ENCODE data around the gene TTC33. TPM values are rescaled to one million over a fixed set of nuclear protein-coding genes. Genes with fewer than 3 reads are reported as not detected.

Gene TTC33
- total and polyA plus RNA-seq, 2 experiments from 2014 or later, result 8.0 to 9.0 TPM

DNA sequence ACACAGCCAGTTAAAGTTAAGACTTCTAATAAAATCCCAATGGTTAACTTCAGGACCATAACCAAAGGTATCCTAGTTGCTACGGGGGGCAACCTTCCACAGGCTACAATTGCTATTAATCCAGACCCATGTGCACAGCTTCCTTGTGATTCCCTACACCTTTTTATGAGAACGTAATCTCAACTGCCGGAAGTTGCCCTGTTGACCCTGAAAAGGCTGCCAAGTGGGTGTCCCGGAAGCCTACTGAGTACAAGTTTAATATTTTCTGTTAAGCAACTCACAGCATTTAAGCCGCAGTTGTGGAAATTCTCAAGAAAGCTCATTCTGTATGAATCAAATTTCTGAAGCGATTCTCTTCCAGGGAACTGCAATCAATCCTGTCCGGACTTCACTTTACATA, 124.5 kb downstream of the TTC33 start:
- no peak for DNase-seq
- H3K4me3 ChIP-seq, result no peak overlapping the region
- in situ Hi-C loops (cut with MboI), result no loop called here
- H3K27ac ChIP-seq, result no peak overlapping the region
- TF ChIP-seq EZH2 (IDR thresholded peaks at IDR 0.05; ENCODE audit: insufficient read depth, poor library complexity, severe bottlenecking), result no peak
- TF ChIP-seq EZH2phosphoT487 (IDR thresholded peaks at IDR 0.05; ENCODE audit: insufficient read depth, low read depth), result no peak
- H3K9me3 ChIP-seq (ENCODE audit: low read depth), result no peaks in the 10 kb centered on the region
- H3F3A ChIP-seq (ENCODE audit: insufficient read depth), result no peaks in the 10 kb centered on the region; the same call in 1 of the 2 replicates
- H3K36me3 ChIP-seq (ENCODE audit: low read depth), result no peaks in the 10 kb centered on the region
- H3K4me1 ChIP-seq (ENCODE audit: insufficient read depth), result peaks cover 8% of the 10 kb centered on the region
- H3K4me2 ChIP-seq (ENCODE audit: unreplicated experiment), result no peak overlapping the region
- no peak overlapping the region for H3K9ac ChIP-seq
- H3K79me2 ChIP-seq (ENCODE audit: insufficient read depth), result no peaks in the 10 kb centered on the region
- H2AFZ ChIP-seq, result no peak overlapping the region
- 83 to 85% methylated on average over 7 of the region's 7 CpGs for WGBS, 2 experiments (ENCODE audit: low coverage in 1 of 2, low lambda C conversion rate in 2 of 2, missing lambda C conversion rate in 2 of 2)
- no peaks in the 10 kb centered on the region for H3K9me2 ChIP-seq (ENCODE audit: insufficient read depth)
- H4K20me1 ChIP-seq (ENCODE audit: insufficient read depth), result no peaks in the 10 kb centered on the region
- no peaks in the 10 kb centered on the region for H3K27me3 ChIP-seq (replicated peaks; ENCODE audit: insufficient read depth)

DNA sequence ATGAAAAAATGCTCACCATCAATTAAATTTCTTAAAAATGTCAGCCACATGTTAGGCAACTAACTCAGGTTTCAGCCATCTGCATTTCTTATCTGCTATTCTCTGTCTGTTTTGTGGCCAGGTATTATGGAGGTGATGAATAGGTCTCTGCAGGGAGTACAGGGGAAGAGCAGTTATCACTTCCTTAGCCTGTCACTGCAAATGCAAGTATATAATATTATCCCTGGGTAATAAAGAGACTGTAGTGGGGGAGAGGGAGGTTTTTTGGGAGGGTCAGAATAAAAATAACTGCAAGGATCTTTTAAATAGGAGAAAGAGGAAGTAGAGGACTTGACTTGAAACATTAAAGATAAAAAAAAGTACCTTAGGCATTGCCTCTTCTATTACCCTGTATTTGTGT, 125.6 kb downstream of the TTC33 start:
- no peaks in the 10 kb centered on the region for H3K27me3 ChIP-seq (replicated peaks; ENCODE audit: insufficient read depth)
- in situ Hi-C loops (cut with MboI), result no loop called here
- no peak overlapping the region for H3K4me2 ChIP-seq (ENCODE audit: unreplicated experiment)
- H3K27ac ChIP-seq, result no peak overlapping the region
- no peak for DNase-seq
- no peaks in the 10 kb centered on the region for H4K20me1 ChIP-seq (ENCODE audit: insufficient read depth)
- H3K4me3 ChIP-seq, result no peak overlapping the region
- H3K36me3 ChIP-seq (ENCODE audit: low read depth), result no peaks in the 10 kb centered on the region
- no peak overlapping the region for H2AFZ ChIP-seq
- no peaks in the 10 kb centered on the region for H3K9me2 ChIP-seq (ENCODE audit: insufficient read depth)
- no peaks in the 10 kb centered on the region for H3K9me3 ChIP-seq (ENCODE audit: low read depth)
- no peak overlapping the region for H3K9ac ChIP-seq
- no peaks in the 10 kb centered on the region; the same call in 1 of the 2 replicates for H3F3A ChIP-seq (ENCODE audit: insufficient read depth)
- peaks cover 8% of the 10 kb centered on the region for H3K4me1 ChIP-seq (ENCODE audit: insufficient read depth)
- TF ChIP-seq EZH2phosphoT487 (IDR thresholded peaks at IDR 0.05; ENCODE audit: insufficient read depth, low read depth) (no peak), EZH2 (IDR thresholded peaks at IDR 0.05; ENCODE audit: insufficient read depth, poor library complexity, severe bottlenecking) (no peak)
- no peaks in the 10 kb centered on the region for H3K79me2 ChIP-seq (ENCODE audit: insufficient read depth)

DNA sequence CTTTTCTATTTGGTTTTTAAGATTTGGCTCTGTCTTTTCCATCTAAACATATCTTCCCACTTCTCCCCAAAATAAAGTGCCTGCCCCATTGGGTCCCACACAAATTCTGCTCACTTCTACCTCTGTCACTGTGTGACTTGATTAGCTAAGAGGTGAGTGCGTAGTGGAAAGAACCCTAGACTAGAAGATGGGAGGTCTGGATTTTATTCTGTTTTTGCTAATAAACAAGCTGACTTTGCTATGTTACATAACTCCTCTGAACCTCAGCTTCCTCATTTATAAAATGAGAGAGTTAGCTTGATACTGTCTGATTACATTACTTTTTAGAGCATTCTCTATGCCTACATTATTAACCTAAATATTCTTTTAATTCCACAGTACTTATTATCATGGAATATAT, 127.4 kb downstream of the TTC33 start:
- no peak overlapping the region for H3K4me3 ChIP-seq
- no peaks in the 10 kb centered on the region for H3K27me3 ChIP-seq (replicated peaks; ENCODE audit: insufficient read depth)
- WGBS, 2 experiments (ENCODE audit: low coverage in 1 of 2, low lambda C conversion rate in 2 of 2, missing lambda C conversion rate in 2 of 2), result 67 to 76% methylated on average over 1 of the region's 1 CpG
- no peaks in the 10 kb centered on the region for H3K9me3 ChIP-seq (ENCODE audit: low read depth)
- in situ Hi-C loops (cut with MboI), result no loop called here
- H3K79me2 ChIP-seq (ENCODE audit: insufficient read depth), result no peaks in the 10 kb centered on the region
- no peak for DNase-seq
- no peaks in the 10 kb centered on the region; the same call in 1 of the 2 replicates for H3F3A ChIP-seq (ENCODE audit: insufficient read depth)
- H3K9me2 ChIP-seq (ENCODE audit: insufficient read depth), result no peaks in the 10 kb centered on the region
- no peak overlapping the region for H3K9ac ChIP-seq
- H4K20me1 ChIP-seq (ENCODE audit: insufficient read depth), result no peaks in the 10 kb centered on the region
- TF ChIP-seq EZH2phosphoT487 (IDR thresholded peaks at IDR 0.05; ENCODE audit: insufficient read depth, low read depth), result no peak
- no peak for TF ChIP-seq EZH2 (IDR thresholded peaks at IDR 0.05; ENCODE audit: insufficient read depth, poor library complexity, severe bottlenecking)
- H3K27ac ChIP-seq, result no peak overlapping the region
- H3K4me2 ChIP-seq (ENCODE audit: unreplicated experiment), result no peak overlapping the region
- no peaks in the 10 kb centered on the region for H3K36me3 ChIP-seq (ENCODE audit: low read depth)
- peaks cover 8% of the 10 kb centered on the region for H3K4me1 ChIP-seq (ENCODE audit: insufficient read depth)
- H2AFZ ChIP-seq, result 0 out of 2 replicates have a peak overlapping the region, but pooled peaks have one; percentile 37

DNA sequence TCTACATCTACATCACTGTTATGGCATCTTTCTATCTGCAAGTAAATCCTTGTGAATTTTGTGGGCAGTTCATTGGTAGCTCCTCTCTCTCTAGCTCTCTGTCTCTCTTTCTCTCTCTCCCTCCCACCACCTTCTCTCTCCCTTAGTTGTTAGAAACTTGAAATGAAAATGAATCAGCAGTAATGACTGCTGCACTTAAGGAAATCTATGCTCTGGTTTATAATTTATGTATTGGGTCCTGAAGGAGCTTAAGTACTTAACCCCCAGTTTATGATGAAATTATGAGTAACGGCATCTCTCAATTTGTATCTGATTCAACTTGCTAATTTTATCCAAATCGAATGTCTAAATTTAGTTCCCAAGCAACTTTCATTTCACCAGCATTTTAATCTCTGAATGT, 128.1 kb downstream of the TTC33 start:
- Histone ChIP-seq H3K9me3 (ENCODE audit: low read depth) (no peaks in the 10 kb centered on the region), H3K36me3 (ENCODE audit: low read depth) (no peaks in the 10 kb centered on the region), H3K4me3 (no peak overlapping the region), H3K9ac (no peak overlapping the region), H2AFZ (peak overlapping the region; percentile 37; the same call in 1 of the 2 replicates), H3K79me2 (ENCODE audit: insufficient read depth) (no peaks in the 10 kb centered on the region), H3F3A (ENCODE audit: insufficient read depth) (no peaks in the 10 kb centered on the region; the same call in 1 of the 2 replicates), H3K9me2 (ENCODE audit: insufficient read depth) (no peaks in the 10 kb centered on the region), H3K4me2 (ENCODE audit: unreplicated experiment) (no peak overlapping the region), H3K27me3 (replicated peaks; ENCODE audit: insufficient read depth) (no peaks in the 10 kb centered on the region), H3K27ac (no peak overlapping the region), H4K20me1 (ENCODE audit: insufficient read depth) (no peaks in the 10 kb centered on the region), H3K4me1 (ENCODE audit: insufficient read depth) (peaks cover 8% of the 10 kb centered on the region)
- no peak for TF ChIP-seq EZH2phosphoT487 (IDR thresholded peaks at IDR 0.05; ENCODE audit: insufficient read depth, low read depth)
- TF ChIP-seq EZH2 (IDR thresholded peaks at IDR 0.05; ENCODE audit: insufficient read depth, poor library complexity, severe bottlenecking), result no peak
- peak; percentile 9 for DNase-seq
- 21 to 37% methylated on average over 2 of the region's 2 CpGs for WGBS, 2 experiments (ENCODE audit: low coverage in 1 of 2, low lambda C conversion rate in 2 of 2, missing lambda C conversion rate in 2 of 2)
- in situ Hi-C loops (cut with MboI), result no loop called here

DNA sequence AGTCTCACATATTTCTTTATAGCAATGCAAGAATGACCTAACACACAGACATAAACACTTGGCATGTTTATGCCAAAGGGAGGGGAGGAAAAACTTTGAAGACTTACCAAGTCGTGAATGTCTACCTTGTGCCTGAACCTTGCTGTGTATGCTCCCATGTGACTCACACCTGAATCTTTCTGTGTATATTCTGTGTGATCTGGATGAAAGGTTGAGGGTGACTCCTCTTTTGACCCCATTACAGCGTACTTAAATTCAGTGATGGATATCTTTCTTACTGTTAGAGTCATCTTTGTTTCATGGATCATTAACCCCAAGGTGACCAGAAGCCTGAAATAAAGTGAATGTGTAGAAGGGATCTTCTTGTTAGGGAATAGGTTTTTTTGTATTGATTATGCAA, 129.0 kb downstream of the TTC33 start:
- no peak overlapping the region for H3K27ac ChIP-seq
- no peak for TF ChIP-seq EZH2 (IDR thresholded peaks at IDR 0.05; ENCODE audit: insufficient read depth, poor library complexity, severe bottlenecking)
- no peak for TF ChIP-seq EZH2phosphoT487 (IDR thresholded peaks at IDR 0.05; ENCODE audit: insufficient read depth, low read depth)
- no peaks in the 10 kb centered on the region for H4K20me1 ChIP-seq (ENCODE audit: insufficient read depth)
- H3K4me2 ChIP-seq (ENCODE audit: unreplicated experiment), result no peak overlapping the region
- no peaks in the 10 kb centered on the region for H3K9me3 ChIP-seq (ENCODE audit: low read depth)
- peaks cover 8% of the 10 kb centered on the region for H3K4me1 ChIP-seq (ENCODE audit: insufficient read depth)
- H3K4me3 ChIP-seq, result no peak overlapping the region
- H3K9me2 ChIP-seq (ENCODE audit: insufficient read depth), result no peaks in the 10 kb centered on the region
- no peaks in the 10 kb centered on the region for H3K27me3 ChIP-seq (replicated peaks; ENCODE audit: insufficient read depth)
- H2AFZ ChIP-seq, result no peak overlapping the region
- in situ Hi-C loops (cut with MboI), result no loop called here
- H3K79me2 ChIP-seq (ENCODE audit: insufficient read depth), result no peaks in the 10 kb centered on the region
- H3K9ac ChIP-seq, result no peak overlapping the region
- WGBS, 2 experiments (ENCODE audit: low coverage in 1 of 2, low lambda C conversion rate in 2 of 2, missing lambda C conversion rate in 2 of 2), result 33 to 40% methylated on average over 2 of the region's 2 CpGs
- no peaks in the 10 kb centered on the region for H3K36me3 ChIP-seq (ENCODE audit: low read depth)
- DNase-seq, result no peak
- no peaks in the 10 kb centered on the region; the same call in 1 of the 2 replicates for H3F3A ChIP-seq (ENCODE audit: insufficient read depth)

All from GM23248 (cell line).